GM12878 (cell line): ENCODE results near the gene TSPEAR.

Experiments
- EGR1 ChIP-seq, 2 experiments: IDR thresholded peaks; 1 replicate in 1 of 2; 2 replicates in 1 of 2; pipeline ENCODE4 v1.6.1; 2011 to 2012; ENCODE audit warnings: low read depth in 2 of 2, low read length in 2 of 2, borderline replicate concordance in 1 of 2, mild to moderate bottlenecking in 1 of 2, moderate library complexity in 1 of 2
- EZH2 ChIP-seq: IDR thresholded peaks from 2 replicates; pipeline ENCODE4 v1.6.1; 2012; ENCODE audit warnings: low read depth, mild to moderate bottlenecking, control low read depth, inconsistent platforms, low read length, borderline replicate concordance; ENCODE audit not compliant: control insufficient read depth
- GABPA ChIP-seq: IDR thresholded peaks from 2 replicates; pipeline ENCODE4 v1.6.1; 2014; ENCODE audit warnings: antibody characterized with exemption, low read depth, mild to moderate bottlenecking, inconsistent platforms
- JUND ChIP-seq: IDR thresholded peaks from 2 replicates; pipeline ENCODE4 v1.6.1; 2012; ENCODE audit warnings: low read depth, mild to moderate bottlenecking, low read length, improper control_type of control experiment, moderate library complexity
- USF2 ChIP-seq: IDR thresholded peaks from 2 replicates; pipeline ENCODE4 v1.6.1; 2011; ENCODE audit warnings: low read depth, low read length, improper control_type of control experiment, borderline replicate concordance
- ZBTB40 ChIP-seq: fragments of 450-650 bp; IDR thresholded peaks from 2 replicates; pipeline ENCODE4 v1.6.1; 2016; ENCODE audit warnings: mild to moderate bottlenecking, moderate library complexity, borderline replicate concordance
- TF ChIP-seq, protein P1 (sequence below), 3 experiments: IDR thresholded peaks in 2 of 3; conservative IDR thresholded peaks in 1 of 3; 2 replicates each; pipeline ENCODE4 v1.5.1; 2011; ENCODE audit warnings: low read depth in 3 of 3, low read length in 3 of 3, mild to moderate bottlenecking in 3 of 3, control low read depth in 2 of 3, moderate library complexity in 2 of 3, inconsistent platforms in 1 of 3, mixed read lengths in 1 of 3; ENCODE audit not compliant: control insufficient read depth in 2 of 3, insufficient read depth in 1 of 3; ENCODE audit errors: extremely low read depth in 1 of 3
- TF ChIP-seq, protein P2 (sequence below): IDR thresholded peaks from 2 replicates; pipeline ENCODE4 v1.6.1; 2012; ENCODE audit warnings: low read length, inconsistent platforms

- TF ChIP-seq USF2 (no peak), EZH2 (no peak), EGR1 (IDR thresholded peaks at IDR 0.05; ENCODE audit: borderline replicate concordance in 1 of 2, low read depth in 2 of 2, low read length in 2 of 2) (no peak), GABPA (no peak), JUND (no peak), ZBTB40 (no peak)
- TF ChIP-seq, protein P1, sequence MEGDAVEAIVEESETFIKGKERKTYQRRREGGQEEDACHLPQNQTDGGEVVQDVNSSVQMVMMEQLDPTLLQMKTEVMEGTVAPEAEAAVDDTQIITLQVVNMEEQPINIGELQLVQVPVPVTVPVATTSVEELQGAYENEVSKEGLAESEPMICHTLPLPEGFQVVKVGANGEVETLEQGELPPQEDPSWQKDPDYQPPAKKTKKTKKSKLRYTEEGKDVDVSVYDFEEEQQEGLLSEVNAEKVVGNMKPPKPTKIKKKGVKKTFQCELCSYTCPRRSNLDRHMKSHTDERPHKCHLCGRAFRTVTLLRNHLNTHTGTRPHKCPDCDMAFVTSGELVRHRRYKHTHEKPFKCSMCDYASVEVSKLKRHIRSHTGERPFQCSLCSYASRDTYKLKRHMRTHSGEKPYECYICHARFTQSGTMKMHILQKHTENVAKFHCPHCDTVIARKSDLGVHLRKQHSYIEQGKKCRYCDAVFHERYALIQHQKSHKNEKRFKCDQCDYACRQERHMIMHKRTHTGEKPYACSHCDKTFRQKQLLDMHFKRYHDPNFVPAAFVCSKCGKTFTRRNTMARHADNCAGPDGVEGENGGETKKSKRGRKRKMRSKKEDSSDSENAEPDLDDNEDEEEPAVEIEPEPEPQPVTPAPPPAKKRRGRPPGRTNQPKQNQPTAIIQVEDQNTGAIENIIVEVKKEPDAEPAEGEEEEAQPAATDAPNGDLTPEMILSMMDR (IDR thresholded peaks at IDR 0.05 in 2 of 3, conservative IDR thresholded peaks at IDR 0.05 in 1 of 3; ENCODE audit: control insufficient read depth in 2 of 3, extremely low read depth in 1 of 3, insufficient read depth in 1 of 3, low read depth in 3 of 3, low read length in 3 of 3), result no peak
- TF ChIP-seq, protein P2, sequence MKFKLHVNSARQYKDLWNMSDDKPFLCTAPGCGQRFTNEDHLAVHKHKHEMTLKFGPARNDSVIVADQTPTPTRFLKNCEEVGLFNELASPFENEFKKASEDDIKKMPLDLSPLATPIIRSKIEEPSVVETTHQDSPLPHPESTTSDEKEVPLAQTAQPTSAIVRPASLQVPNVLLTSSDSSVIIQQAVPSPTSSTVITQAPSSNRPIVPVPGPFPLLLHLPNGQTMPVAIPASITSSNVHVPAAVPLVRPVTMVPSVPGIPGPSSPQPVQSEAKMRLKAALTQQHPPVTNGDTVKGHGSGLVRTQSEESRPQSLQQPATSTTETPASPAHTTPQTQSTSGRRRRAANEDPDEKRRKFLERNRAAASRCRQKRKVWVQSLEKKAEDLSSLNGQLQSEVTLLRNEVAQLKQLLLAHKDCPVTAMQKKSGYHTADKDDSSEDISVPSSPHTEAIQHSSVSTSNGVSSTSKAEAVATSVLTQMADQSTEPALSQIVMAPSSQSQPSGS, result no peak
Measured at GRCh38 chr21:44572959-44573583, 138.3 kb downstream of the TSPEAR start.
